Measurements from ENCODE around the gene KCNAB1.

DNA sequence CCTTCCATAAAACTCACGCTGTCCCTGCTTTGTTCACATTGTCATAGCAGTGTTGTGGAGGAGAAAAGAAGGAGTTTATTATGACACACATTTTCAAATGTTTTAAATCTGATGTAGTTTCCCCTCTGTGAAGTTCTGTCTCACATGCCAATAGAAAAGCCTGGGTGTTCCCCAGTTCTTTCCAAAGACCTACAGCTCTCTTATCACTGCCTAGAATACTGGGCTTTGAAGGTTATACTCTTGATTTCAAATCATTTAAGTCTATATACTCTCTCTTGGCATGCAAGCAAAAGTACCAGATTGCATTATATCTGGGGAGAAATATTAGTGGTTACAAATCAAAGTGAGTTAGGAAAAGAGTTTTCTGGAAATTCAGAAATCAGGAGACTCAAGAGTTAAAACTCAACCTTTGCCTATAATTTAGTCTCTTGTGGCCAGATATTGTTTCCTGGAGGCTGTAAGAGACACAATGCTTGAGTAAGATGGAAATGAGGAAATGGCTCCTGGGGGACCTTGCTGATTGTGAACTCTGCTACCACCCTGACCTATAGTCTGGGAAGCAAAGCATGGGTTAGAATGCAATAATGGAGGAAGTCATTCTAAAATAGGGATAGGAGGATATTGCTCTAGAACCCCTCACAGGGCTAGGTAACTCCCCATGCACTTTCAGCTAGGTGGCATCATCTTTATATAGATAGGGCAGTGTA, 182.8 kb downstream of the KCNAB1 start:
- TF ChIP-seq, protein P1, sequence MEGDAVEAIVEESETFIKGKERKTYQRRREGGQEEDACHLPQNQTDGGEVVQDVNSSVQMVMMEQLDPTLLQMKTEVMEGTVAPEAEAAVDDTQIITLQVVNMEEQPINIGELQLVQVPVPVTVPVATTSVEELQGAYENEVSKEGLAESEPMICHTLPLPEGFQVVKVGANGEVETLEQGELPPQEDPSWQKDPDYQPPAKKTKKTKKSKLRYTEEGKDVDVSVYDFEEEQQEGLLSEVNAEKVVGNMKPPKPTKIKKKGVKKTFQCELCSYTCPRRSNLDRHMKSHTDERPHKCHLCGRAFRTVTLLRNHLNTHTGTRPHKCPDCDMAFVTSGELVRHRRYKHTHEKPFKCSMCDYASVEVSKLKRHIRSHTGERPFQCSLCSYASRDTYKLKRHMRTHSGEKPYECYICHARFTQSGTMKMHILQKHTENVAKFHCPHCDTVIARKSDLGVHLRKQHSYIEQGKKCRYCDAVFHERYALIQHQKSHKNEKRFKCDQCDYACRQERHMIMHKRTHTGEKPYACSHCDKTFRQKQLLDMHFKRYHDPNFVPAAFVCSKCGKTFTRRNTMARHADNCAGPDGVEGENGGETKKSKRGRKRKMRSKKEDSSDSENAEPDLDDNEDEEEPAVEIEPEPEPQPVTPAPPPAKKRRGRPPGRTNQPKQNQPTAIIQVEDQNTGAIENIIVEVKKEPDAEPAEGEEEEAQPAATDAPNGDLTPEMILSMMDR (IDR thresholded peaks at IDR 0.05), result no peak
- no peak for TF ChIP-seq POLR2A (IDR thresholded peaks at IDR 0.05)

Measured in lower leg skin (tissue), 3 donors.